Measurements from ENCODE around the gene C16orf54.
"Not testable (repeated sequence)": the region's sequence is repeated elsewhere in the genome, so short reads cannot be mapped to it uniquely, and the experiment has no call there.

Gene C16orf54

GRCh38 chr16:29692606-29693005 is 53.2 kb downstream of the C16orf54 start:
- DNase-seq (ENCODE audit: extremely low spot score, insufficient read length, low read depth); FAIRE-seq: not testable (repeated sequence)

All from GM18507 (cell line).